Dedifferentiated amniotic fluid mesenchymal stem cell (primary cell): ENCODE results near the gene DNAJB4.
A peak's percentile ranks its signal among the peaks of the same experiment; 100 is the strongest.
"Not testable (repeated sequence)": the region's sequence is repeated elsewhere in the genome, so short reads cannot be mapped to it uniquely, and the experiment has no call there.

ENCODE experiments used
- DNase-seq: peaks from one replicate; pipeline ENCODE4 v3.0.0-alpha.2; 2016; ENCODE audit errors: extremely low spot score

DNAJB4 gene

DNA sequence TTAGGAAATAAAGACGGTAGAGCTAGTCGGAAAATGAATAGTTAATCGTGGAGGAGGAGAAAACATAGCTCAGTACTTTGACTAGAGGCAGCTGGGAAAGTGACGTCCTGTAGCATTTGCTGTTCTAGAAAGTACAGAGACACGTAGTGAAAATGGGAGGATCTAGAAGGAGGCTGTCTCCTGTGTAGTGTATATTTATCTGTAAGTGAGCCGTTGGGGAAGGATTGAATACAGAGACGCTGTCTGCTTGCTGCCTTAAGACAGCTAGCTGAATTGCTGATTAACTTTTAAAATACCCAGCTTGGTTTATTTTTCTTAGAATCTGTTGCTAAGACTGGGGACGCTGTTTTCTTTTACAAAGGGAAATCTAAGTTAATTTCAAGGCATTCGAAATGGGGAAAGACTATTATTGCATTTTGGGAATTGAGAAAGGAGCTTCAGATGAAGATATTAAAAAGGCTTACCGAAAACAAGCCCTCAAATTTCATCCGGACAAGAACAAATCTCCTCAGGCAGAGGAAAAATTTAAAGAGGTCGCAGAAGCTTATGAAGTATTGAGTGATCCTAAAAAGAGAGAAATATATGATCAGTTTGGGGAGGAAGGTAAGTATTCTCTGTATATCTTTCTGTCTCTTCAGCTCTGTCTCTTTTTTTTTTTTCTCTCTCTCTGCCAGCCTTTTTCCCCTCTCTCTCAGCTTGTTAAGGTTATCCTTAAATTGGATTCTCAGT lies at the start of gene DNAJB4:
DNAJB4 (plus strand) TSS at position 221 of the 729 bp plus-strand sequence; CDS start at position 393, 172 bp downstream.
- peak; percentile 98 for DNase-seq

DNA sequence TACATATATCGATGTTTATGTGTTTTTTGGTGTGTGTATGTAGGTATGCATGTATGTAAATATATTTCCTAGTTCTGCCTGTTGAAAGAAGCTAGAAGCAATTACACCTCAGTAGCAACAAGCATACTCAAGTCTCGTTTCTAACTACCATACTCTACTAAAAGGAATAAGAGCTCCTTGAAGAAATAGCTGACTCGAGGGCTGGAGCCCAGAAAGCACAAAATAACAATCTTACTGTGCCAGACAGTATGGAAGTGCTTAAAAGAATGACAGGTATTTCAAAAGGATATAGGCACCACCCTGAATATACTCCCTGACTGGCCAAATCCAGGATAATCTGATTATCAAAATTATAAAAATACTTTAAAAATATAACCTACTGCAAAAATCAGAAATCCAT lies 49.0 kb upstream of the DNAJB4 start:
- DNase-seq, result no peak

DNA sequence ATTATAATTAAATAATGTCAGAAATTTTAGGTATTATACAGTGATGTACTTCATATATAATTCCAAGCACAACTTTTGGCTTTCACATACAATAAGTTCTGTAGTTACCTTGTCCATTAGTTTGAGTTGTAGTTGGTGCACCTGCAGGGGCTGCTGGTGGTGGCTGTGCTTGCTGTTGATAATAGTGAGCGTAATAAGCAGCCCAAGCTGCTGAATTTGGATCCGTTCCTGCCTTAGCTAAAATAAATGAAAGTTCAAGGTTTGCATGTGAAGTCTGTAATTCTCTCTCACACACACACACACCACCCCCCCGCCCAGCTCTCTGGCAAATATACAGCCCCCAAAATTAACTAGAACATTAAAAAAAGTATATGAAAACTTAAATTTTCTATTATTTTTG lies 48.3 kb upstream of the DNAJB4 start:
- DNase-seq, result no peak

DNA sequence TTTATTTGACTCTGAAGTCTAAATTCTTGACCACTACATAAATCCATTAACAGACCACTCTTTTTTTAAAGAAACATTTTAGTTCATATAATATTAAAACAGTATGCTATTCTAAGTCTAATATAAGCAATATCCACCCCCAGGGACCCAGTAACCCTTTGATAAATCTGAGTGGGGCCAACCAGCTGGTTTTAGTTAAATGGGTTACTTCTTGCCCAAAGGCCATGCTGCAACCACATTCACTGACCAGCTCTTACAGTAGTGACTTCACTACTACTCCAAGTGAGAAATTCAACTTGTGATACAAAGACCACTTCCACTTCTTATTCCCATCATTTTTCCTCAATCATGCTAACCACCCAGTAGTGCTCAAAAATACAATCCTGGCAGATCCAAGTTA lies 46.3 kb upstream of the DNAJB4 start:
- no peak for DNase-seq

DNA sequence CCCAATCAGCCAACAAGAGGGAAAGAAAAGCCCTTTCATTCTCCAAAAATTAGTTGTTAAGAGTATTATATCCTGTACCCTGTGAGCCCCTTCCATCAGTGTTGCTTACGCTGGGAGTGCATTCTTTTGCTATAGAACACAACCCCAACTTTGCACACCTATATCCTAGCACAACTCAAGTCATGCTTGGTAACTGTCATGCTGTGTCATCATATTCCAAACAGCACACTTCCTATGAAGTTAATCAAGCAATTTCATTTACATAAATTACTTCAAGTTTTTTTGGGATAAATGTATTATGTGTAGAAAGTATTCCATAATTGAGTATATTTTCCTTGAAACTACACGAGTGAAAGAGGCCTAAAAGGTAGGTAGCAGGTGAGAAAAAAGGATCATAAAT lies 45.9 kb upstream of the DNAJB4 start:
- no peak for DNase-seq

DNA sequence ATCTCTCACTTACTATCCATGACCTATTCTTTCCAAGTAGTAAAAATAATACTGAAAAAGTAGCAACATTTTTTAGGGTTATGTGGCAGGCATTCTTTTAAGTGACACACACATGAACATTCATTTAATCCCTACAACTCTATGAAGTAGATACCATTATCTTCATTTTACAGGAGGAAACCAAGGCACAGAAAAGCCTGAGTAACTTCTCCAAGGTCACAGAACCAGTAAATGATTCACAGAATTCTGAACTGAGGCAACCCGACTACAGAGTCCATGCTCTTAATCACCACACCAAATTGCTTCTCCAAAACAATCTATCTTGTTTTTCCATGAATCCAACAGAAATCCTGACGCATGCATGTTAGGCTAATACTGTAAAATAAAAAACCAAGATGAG lies 43.3 kb upstream of the DNAJB4 start:
- DNase-seq, result no peak

DNA sequence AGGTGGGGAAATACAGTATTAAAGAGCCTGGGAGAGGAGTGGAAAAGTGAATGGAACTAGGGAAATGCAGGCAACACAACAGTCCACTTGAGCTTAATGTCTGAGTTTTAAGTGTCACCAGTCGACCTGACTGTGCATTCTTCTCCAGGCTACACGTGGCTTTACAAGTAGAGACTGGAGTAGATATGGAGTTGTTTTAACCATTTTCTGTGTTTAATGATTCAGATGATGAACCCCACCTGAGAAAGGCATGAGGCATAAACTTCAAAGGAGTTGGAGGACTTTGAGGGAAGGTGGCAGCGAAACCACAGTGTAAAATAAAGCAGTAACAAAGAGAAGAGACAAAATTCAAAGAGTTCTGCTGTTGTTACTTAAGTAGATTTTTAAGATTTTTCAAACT lies 38.4 kb upstream of the DNAJB4 start:
- DNase-seq, result no peak

DNA sequence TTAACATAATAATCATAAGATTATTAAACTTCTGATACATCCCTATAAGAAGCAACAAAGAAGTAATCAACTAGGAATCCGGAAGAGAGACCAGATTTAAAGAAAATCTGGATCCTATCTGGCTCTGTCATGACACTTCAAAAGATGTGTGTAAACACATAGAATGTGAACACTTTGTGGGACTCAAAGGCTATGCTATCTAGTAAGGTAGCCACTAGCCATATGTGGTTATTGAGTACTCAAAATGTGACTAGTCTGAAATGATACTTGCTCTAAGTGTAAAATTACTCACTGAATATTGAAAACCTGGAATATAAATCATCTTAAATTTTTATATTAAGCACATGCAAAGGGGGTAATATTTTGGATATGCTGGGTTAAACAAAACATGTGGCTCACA lies 34.5 kb upstream of the DNAJB4 start:
- no peak for DNase-seq

DNA sequence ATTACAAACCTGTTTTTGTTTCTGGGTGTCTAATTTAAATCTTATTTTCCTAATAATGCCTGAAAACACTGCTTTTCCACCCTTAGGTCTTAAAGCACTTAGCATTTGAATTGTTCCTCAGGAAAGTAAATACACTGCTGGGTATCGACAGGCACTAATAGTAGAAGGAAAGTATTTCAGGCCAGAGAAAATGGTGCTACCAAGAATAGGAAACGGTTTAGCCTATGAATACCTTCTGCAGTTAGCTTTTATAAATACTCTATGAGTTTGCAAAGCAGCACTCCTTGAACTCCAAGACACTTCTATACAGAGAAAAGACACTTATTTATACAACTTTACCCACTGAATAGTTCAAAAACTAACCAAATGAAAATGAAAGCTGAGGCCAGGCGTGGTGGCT lies 32.7 kb upstream of the DNAJB4 start:
- no peak for DNase-seq

DNA sequence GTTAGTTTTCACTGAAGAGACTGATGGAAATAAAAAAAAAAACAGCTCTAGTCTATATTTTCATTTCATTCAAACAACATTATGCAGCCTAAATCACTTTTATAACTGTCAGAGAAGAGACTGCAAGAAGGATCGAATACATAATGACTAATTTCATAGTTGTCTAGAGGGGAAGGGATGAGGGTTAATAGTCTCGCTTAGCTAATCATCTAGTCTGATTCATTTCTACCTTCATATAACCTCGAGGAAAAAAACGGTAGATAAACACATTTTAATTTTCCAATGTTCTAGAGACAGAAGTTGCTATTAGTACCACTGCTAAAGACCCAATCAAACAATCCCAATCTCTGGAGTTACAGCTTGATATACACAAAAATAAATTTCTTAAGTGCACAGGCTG lies 29.4 kb upstream of the DNAJB4 start:
- DNase-seq, result no peak

DNA sequence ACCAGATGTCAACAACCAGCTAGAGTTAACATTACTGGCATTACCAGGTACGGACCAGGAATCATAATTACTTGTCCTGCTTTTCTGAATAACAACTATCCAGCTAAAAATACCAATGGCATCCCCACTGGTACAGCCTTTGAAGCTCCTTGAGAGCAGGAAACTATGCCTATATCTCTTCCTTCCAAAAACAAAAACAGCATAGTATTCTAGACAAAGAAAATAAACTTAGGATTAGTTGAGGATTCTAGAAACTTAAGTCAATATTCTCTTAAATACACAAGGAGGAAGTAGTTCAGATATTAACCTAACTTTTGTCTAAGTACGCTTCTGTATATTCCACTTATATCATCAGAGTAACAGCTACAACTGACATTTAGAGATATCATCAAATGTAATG lies 28.8 kb upstream of the DNAJB4 start:
- no peak for DNase-seq

DNA sequence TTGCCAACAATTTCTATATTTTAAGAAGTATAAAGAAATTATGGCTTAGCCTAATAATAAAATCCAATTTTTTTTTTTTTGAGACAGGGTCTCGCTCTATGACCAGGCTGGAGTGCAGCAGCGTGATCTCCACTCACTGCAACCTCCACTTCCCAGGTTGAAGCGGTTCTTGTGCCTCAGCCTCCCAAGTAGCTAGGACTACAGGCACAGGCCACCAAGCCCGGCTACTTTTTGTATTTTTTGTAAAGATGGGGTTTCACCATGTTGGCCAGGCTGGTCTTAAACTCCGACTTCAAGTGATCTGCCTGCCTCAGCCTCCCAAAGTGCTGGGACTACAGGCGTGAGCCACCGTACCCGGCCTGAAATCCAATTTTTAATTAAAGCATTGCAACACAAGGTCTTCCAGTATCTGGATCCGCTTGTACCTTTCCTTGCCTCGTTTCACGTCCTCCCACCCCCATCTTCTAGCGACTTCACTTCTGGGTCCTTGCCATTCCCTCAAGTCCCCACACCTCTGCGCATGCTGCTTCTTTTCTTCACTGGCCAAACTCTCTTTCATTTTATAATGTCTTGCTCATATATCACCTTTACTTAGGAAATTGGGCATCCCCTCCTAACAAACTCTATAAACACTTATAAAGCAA lies 28.2 kb upstream of the DNAJB4 start:
- DNase-seq, result no peak

DNA sequence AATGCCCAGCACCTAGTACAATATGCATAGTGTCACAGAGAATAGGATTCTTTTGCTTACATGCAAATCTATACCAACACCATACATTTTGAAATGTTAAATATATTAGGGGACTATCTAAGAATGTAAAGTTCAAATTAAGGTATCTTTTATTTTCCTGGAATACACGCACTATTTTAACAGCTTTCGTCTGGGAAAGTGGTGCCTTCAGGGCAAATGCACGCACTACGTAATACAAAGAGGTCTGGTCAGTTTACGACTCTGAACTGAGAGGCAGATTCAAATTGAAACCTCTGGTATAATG lies 26.8 kb upstream of the DNAJB4 start:
- peak; percentile 92 for DNase-seq

DNA sequence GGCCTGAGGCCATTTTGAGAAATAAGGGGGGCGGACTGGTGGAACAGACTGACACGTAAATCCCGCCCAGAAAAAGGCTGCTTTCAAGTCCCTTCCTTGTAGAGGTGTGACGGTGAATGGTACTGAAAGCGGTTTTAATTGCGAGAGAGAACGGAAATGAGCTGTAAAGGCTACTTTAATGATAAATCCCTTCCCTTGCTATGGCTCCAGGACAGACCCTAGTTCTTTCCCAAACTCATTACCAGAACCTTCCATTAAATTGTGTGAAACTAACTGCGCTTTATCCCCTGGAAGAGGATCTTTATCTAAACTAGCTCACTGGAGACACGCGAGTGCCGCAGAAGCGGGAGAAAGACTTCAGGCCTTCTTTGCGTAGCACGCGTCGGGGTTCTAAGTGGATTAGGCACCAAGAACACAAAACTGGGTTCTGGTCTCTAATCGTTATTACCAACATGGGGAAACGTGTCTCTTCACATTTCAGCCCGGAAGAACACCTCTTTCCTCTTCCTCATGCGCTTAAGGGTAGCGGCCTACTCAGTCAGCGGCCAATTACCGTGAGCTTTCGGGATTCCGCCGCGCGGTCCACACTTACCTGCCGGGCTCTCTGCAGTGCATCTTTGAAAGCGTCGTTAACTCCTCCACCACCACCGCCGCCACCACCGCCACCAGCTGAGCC lies 26.3 kb upstream of the DNAJB4 start:
- DNase-seq, result no peak

DNA sequence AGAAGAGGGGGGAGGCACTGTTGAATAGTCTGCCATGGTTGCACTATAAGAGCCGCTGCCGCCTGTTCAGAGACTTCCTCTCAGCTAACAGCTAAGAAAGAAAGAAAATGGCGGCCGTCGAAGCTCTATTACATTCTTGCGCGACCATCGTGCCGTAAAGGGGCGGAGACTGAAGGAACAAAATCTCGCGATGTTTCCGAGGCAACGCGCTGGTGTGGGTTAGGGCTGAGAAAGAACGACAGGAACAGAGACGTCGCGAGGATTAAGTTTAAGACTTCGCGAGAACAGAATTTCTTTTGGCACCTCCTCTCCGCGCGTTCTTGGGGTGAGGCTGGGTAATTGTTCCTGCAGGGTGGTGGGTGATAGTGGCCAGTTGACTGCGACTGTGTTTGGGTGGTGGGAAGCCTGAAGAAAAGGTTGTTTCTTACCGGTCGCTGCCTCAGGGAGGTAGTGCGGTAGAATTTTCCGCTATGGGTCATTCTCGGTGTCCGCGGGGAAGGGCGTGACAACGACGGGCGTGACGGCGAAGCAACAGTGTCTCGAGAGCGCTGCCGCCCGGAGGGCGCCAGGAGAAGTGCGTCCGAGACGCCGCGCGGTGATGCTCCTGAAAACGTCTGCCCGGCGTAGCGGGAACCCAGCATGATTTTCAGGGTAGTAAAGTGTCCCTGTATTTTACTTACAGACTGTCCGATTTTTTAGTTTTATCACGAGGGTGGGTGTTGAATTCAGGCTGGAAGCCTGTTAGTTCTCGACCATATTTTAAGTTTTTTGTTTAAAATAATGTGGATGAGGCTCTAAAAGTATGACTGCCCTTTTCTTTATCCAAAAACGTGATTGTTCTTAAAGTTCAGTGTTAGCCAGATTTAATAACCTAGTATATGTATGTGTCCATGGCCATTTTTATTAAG lies 25.5 kb upstream of the DNAJB4 start, which contains the start of gene FUBP1:
FUBP1 (minus strand) TSS at position 104 of the 908 bp plus-strand sequence; CDS start at position 36, 68 bp downstream.
- DNase-seq, result peak; percentile 100

DNA sequence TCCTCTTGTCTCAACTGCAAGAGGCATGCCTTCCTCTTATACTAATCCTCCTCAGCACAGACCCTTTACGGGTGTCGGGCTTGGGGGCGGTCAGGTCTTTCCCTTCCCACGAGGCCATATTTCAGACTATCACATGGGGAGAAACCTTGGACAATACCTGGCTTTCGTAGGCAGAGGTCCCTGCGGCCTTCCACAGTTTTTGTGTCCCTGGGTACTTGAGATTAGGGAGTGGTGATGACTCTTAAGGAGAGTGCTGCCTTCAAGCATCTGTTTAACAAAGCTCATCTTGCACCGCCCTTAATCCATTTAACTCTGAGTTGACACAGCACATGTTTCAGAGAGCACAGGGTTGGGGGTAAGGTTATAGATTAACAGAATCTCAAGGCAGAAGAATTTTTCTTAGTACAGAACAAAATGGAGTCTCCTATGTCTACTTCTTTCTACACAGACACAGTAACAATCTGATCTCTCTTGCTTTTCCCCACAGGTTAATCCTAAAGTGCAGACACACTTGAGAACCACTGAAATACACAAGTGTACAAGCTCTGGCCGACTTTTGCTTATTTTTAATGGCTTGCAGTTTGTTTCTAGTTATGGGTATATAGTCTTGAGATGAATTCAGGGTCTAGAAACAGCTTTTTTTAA lies 21.3 kb upstream of the DNAJB4 start:
- DNase-seq, result not testable (repeated sequence)

DNA sequence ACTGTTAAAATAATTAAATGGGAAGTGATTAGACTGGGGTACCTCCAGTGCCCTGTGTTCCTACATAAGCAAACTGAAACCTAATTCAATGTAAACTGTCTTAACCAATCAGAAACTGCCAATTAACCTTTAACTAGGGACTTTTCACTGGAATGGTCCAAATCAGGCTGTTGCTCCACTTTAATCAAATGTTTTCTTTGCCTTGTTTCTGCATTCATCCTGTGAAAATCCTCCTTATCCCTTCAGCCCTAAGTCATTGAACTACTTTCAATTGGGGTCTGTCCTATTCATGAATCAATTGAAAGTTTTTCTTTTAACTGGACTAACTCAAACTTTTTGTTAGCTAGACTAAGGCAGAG lies 20.8 kb upstream of the DNAJB4 start:
- no peak for DNase-seq

DNA sequence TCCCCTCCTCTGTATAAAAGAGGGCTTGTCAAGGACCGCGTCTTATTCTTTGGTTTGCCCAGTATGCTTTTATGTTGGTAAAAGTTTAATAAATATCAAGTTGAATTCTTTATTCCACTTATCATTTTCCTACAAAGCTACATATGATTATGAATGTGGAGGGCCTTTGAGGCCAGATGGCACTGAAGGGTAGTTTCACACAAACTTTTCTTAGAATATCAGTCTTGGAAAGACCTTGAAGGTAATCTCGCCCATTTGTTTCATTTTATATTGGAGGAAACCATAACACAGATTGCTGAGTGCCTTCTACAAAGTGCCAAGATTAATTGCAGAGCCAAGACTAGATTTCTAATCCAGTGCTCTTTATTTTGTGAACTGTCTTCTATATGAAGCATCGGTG lies 20.1 kb upstream of the DNAJB4 start:
- no peak for DNase-seq

DNA sequence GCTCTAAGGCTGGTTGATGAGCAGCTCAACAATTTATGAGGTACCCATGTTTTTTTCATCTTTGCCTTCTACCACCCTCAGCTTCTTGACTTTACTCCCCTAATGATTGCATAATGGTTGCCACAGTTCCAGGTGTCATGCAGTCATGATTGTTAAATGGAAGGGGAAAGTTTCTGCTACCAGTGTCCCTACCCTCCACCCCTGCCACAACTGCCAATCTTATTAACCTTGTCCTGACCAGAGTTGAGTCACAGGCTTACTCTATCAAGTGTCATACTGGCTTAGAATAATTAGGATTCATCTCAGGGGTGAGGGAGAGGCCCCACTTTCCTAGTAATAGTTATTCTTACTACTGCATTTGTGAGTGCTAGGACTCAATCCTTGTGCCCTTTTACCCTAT lies 17.9 kb upstream of the DNAJB4 start:
- DNase-seq, result no peak

DNA sequence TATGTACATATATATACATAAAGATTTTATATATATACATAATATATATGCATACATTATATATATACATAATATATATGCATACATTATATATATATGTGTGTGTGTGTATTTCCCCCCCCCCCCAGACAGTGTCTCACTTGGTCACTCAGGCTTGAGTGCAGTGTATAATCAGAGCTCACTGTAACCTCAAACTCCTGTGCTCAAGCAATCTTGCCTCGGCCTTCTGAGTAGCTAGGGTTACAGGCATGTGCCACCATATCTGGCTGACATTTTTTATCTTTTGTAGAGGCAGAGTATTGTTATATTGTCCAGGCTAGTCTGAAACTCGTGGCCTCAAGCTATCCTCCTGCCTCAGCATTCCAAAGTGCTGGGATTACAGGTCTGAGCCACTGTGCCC lies 16.8 kb upstream of the DNAJB4 start:
- no peak for DNase-seq

DNA sequence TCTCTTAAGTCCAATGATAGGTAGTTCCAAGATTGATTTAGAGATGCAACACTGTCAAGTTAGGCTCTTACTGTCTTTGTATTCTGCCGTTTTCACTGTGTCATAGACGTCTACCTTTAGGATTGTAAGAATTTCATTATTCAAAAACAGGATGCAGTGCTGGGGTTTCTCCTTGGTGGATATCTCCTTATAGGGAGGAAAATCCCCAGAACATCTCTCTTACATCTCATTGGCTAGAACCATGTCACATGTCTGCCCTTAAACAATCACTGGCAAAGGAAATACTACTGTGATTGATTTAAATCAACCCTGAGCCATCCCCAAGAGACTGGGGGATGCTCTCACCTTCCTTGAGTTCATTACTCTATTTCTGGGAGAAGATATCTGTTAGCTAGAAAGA lies 15.0 kb upstream of the DNAJB4 start:
- no peak for DNase-seq
